GM12878 (cell line): Measurements from ENCODE around the gene SLC22A23. TPM values are rescaled to one million over a fixed set of nuclear protein-coding genes. Genes with fewer than 3 reads are reported as not detected.

ENCODE experiments used
- ATAC-seq: fragments of 200-7000 bp; cut with Tn5 transposase; 3 replicates; pipeline ENCODE4 v1.9.1; 2020; ENCODE audit warnings: mild to moderate bottlenecking, moderate library complexity
- BruUV-seq: library from RNA; stranded (reverse); fragments of 400-500 nt; replicated peaks from 2 replicates; lab custom pipeline; 2021; lab: Mats Ljungman, UMichigan
- CTCF ChIA-PET: fragments of 300-600 bp; sonication (Branson Sonifier 250); formaldehyde crosslinking; extraction: SDS; loops from one replicate; lab custom pipeline; 2021; ENCODE audit warnings: inconsistent platforms; lab: Yijun Ruan, JAX
- POLR2A ChIA-PET: fragments of 350-600 bp; formaldehyde crosslinking; extraction: SDS; loops from one replicate; lab custom pipeline; 2021; ENCODE audit warnings: inconsistent platforms; lab: Charles Lee
- RAD21 ChIA-PET: fragments of 300-600 bp; sonication (Branson Sonifier 250); formaldehyde crosslinking; loops from one replicate; lab custom pipeline; 2023; ENCODE audit warnings: antibody characterized with exemption; ENCODE audit not compliant: unreplicated experiment; lab: Charles Lee
- SMC1A ChIA-PET: fragments of 300-600 bp; sonication (Branson Sonifier 250); formaldehyde crosslinking; loops from one replicate; lab custom pipeline; 2023; ENCODE audit not compliant: unreplicated experiment, uncharacterized antibody; lab: Charles Lee
- DNase-seq: peaks from one replicate; pipeline ENCODE4 v3.0.0-alpha.2; 2011; ENCODE audit warnings: low read depth, low spot score
- FAIRE-seq: peaks from 3 replicates; lab custom pipeline; 2011; peaks lifted over from hg19 to GRCh38; lab: Jason Lieb, UNC
- H2AFZ ChIP-seq: 2 replicates; pipeline ENCODE4 v1.6.0; 2011; ENCODE audit warnings: low read depth, low read length, control low read depth; ENCODE audit not compliant: control insufficient read depth
- H3K27ac ChIP-seq: 2 replicates; pipeline ENCODE4 v1.5.1; 2011; ENCODE audit warnings: control low read depth; ENCODE audit not compliant: control insufficient read depth, insufficient read depth
- H3K27me3 ChIP-seq, 2 experiments: replicated peaks in 1 of 2; 2 replicates each; pipeline versions ENCODE4 v1.6.0 to v1.6.1; 2011; ENCODE audit warnings: low read length in 1 of 2; ENCODE audit not compliant: control insufficient read depth in 2 of 2, insufficient read depth in 2 of 2
- H3K36me3 ChIP-seq, 2 experiments: 2 replicates each; pipeline ENCODE4 v1.5.1; 2011; ENCODE audit warnings: low read length in 1 of 2; ENCODE audit not compliant: control insufficient read depth in 2 of 2, insufficient read depth in 2 of 2
- H3K4me1 ChIP-seq: 2 replicates; pipeline ENCODE4 v1.6.1; 2011; ENCODE audit warnings: mild to moderate bottlenecking, low read length, moderate library complexity, mixed read lengths; ENCODE audit not compliant: control insufficient read depth, insufficient read depth
- H3K4me2 ChIP-seq: 2 replicates; pipeline ENCODE4 v1.6.0; 2011; ENCODE audit warnings: control low read depth; ENCODE audit not compliant: control insufficient read depth, insufficient read depth
- H3K4me3 ChIP-seq: fragments of 200-600 bp; sonication (generic); 2 replicates; pipeline ENCODE4 v1.5.1; 2016
- H3K79me2 ChIP-seq: 2 replicates; pipeline ENCODE4 v1.6.0; 2011; ENCODE audit warnings: low read length; ENCODE audit not compliant: control insufficient read depth, insufficient read depth
- H3K9ac ChIP-seq: 2 replicates; pipeline ENCODE4 v1.8.0; 2011; ENCODE audit warnings: low read length, control low read depth, mixed read lengths; ENCODE audit not compliant: control insufficient read depth, insufficient read depth
- H3K9me3 ChIP-seq: replicated peaks from 3 replicates; pipeline ENCODE4 v1.5.1; 2011; ENCODE audit warnings: mild to moderate bottlenecking, low read length; ENCODE audit not compliant: control insufficient read depth, insufficient read depth
- H4K20me1 ChIP-seq: 2 replicates; pipeline ENCODE4 v1.6.0; 2011; ENCODE audit not compliant: control insufficient read depth, insufficient read depth
- BCLAF1 ChIP-seq: fragments of 450-650 bp; IDR thresholded peaks from 2 replicates; pipeline ENCODE4 v1.6.1; 2017; ENCODE audit warnings: antibody characterized with exemption, mild to moderate bottlenecking, moderate library complexity
- CBFB ChIP-seq: IDR thresholded peaks from 2 replicates; pipeline ENCODE4 v1.6.1; 2016; ENCODE audit warnings: antibody characterized with exemption, low read depth
- EED ChIP-seq: sonication (generic); IDR thresholded peaks from 2 replicates; pipeline ENCODE4 v1.6.1; 2016; ENCODE audit warnings: antibody characterized with exemption, low read depth
- EP300 ChIP-seq, 2 experiments: fragments of 150-350 bp in 1 of 2; IDR thresholded peaks; 2 replicates each; pipeline ENCODE4 v1.6.1; 2011 to 2012; ENCODE audit warnings: low read depth in 2 of 2, low read length in 2 of 2, borderline replicate concordance in 1 of 2, improper control_type of control experiment in 1 of 2, inconsistent platforms in 1 of 2; ENCODE audit not compliant: control insufficient read depth in 1 of 2
- IKZF1 ChIP-seq: fragments of 450-650 bp; conservative IDR thresholded peaks from 2 replicates; pipeline ENCODE4 v1.6.1; 2017; ENCODE audit warnings: antibody characterized with exemption, mild to moderate bottlenecking
- IKZF2 ChIP-seq, 2 experiments: fragments of 450-650 bp; IDR thresholded peaks; 2 replicates each; pipeline ENCODE4 v1.6.1; 2017; ENCODE audit warnings: mild to moderate bottlenecking in 2 of 2, moderate library complexity in 2 of 2
- SMARCA5 ChIP-seq: fragments of 450-650 bp; IDR thresholded peaks from 2 replicates; pipeline ENCODE4 v1.6.1; 2017; ENCODE audit warnings: mild to moderate bottlenecking
- SPI1 ChIP-seq: IDR thresholded peaks from 2 replicates; pipeline ENCODE4 v1.6.1; 2011; ENCODE audit warnings: low read depth, mild to moderate bottlenecking, low read length, moderate library complexity, borderline replicate concordance; ENCODE audit not compliant: insufficient read depth
- TARDBP ChIP-seq: IDR thresholded peaks from 2 replicates; pipeline ENCODE4 v1.6.1; 2016; ENCODE audit warnings: borderline replicate concordance
- ZNF384 ChIP-seq: IDR thresholded peaks from 2 replicates; pipeline ENCODE4 v1.6.1; 2012; ENCODE audit warnings: low read depth, mild to moderate bottlenecking, low read length, improper control_type of control experiment, borderline replicate concordance
- WGBS: methylation state at CpG from one replicate; pipeline ENCODE4 v1.1.6; 2016; ENCODE audit warnings: low lambda C conversion rate; ENCODE audit not compliant: insufficient replicate concordance, insufficient coverage; ENCODE audit errors: missing lambda C conversion rate; 5-methylcytosine and 5-hydroxymethylcytosine counted together
- in situ Hi-C: fragments of 300-500 bp; cut with MboI; formaldehyde crosslinking; loops from 9 replicates; pipeline ENCODE4 v1.14.3; 2018; ENCODE audit warnings: mixed read lengths
- intact Hi-C: fragments of 100-400 bp; cut with micrococcal nuclease; formaldehyde crosslinking; loops from one replicate; pipeline ENCODE4 v1.14.2; 2022; ENCODE audit not compliant: unreplicated experiment
- polyA plus RNA-seq, 11 experiments: library from polyadenylated mRNA; depleted of rRNA in 4 of 11; unstranded in 6 of 11; stranded (reverse) in 5 of 11; fragments of >200 nt; fragmentation: Nextera tagmentation in 4 of 11; fragmentation: Illumina TruSeq in 1 of 11; extraction: Ambion mirVana in 4 of 11; extraction: Trizol in 1 of 11; gene quantifications; 1 replicate in 1 of 11; 2 replicates in 10 of 11; pipeline versions ENCODE4 v1.2.1 to v1.2.3, GENCODE V29; 2011 to 2016; ENCODE audit warnings: inconsistent platforms in 2 of 11, missing spikeins in 2 of 11, low read depth in 1 of 11
- total RNA-seq, 4 experiments: library from RNA; depleted of rRNA in 3 of 4; stranded (reverse); fragments of >200 nt in 3 of 4; fragmentation: Illumina TruSeq in 1 of 4; extraction: Trizol in 1 of 4; gene quantifications; 2 replicates each; pipeline versions ENCODE4 v1.2.1 to v1.2.3, GENCODE V29; 2013 to 2021

The SLC22A23 gene
- total and polyA plus RNA-seq, 10 of the 15 experiments (the other 5 are each of a cell fraction or from before 2014, with no cell fraction given), result 0.20 to 2.4 (median 0.74) TPM

- ChIA-PET SMC1A (interaction anchor here (0.6 to 1.3 kb wide), 7 partner anchors 11 to 278 kb away, joined by 3 to 5 read pairs (median 3); no protein-coding TSS in a partner anchor), CTCF (interaction anchor here (0.9 to 1.4 kb wide), 7 partner anchors 9 to 329 kb away, joined by 3 to 4 read pairs (median 3); no protein-coding TSS in a partner anchor), RAD21 (interaction anchor here (0.6 to 1.5 kb wide), 4 partner anchors 18 to 70 kb away, joined by 3 to 4 read pairs (median 3); no protein-coding TSS in a partner anchor), POLR2A (interaction anchor here (1.0 to 1.5 kb wide), 2 partner anchors 13 to 18 kb away, joined by 3 to 5 read pairs; no protein-coding TSS in a partner anchor)
- Histone ChIP-seq H3K4me2 (no peak overlapping the region), H3K9me3 (no peaks in the 10 kb centered on the region), H3K4me1 (no peaks in the 10 kb centered on the region), H3K27ac (no peak overlapping the region), H3K79me2 (no peaks in the 10 kb centered on the region), H3K9ac (no peak overlapping the region), H3K4me3 (no peak overlapping the region), H4K20me1 (no peaks in the 10 kb centered on the region), H2AFZ (no peak overlapping the region), H3K27me3 (no peaks in the 10 kb centered on the region), H3K36me3 (no peaks in the 10 kb centered on the region)
- FAIRE-seq (no peak), DNase-seq (no peak), ATAC-seq (no peak)
- 25% methylated on average over 13 of the region's 13 CpGs for WGBS
- BruUV-seq, result no TSS peak
- intact Hi-C loops (no loop called here), in situ Hi-C loops (no loop called here)
- 0 out of 2 replicates have a peak, but pooled peaks have one; percentile 24 for TF ChIP-seq EED
- TF ChIP-seq SMARCA5, result no peak
- no peak for TF ChIP-seq TARDBP
- 0 out of 2 replicates have a peak, but pooled peaks have one; percentile 29 for TF ChIP-seq IKZF1
- TF ChIP-seq BCLAF1, result no peak
- TF ChIP-seq SPI1, result peak; percentile 78
- no peak for TF ChIP-seq ZNF384
- TF ChIP-seq IKZF2 (IDR thresholded peaks at IDR 0.05), result peak in 1 of 2 experiments; percentile 21; a peak in 2 of 4 replicates
- TF ChIP-seq EP300 (IDR thresholded peaks at IDR 0.05; ENCODE audit: borderline replicate concordance in 1 of 2, control insufficient read depth in 1 of 2, low read depth in 2 of 2, low read length in 2 of 2), result no peak
- TF ChIP-seq CBFB, result no peak
These were observed 53.3 kb downstream of the SLC22A23 start for GRCh38 chr6:3403238-3404173.
